HCT116 (cell line): ENCODE data around the gene XKR7. TPM values are rescaled to one million over a fixed set of nuclear protein-coding genes. Genes with fewer than 3 reads are reported as not detected.

Source experiments
- ATAC-seq: fragments of 200-7000 bp; cut with Tn5 transposase; 2 replicates; pipeline ENCODE4 v1.9.1; 2020; ENCODE audit warnings: mild to moderate bottlenecking, moderate library complexity
- Bru-seq: library from RNA; stranded (reverse); fragments of 400-500 nt; gene quantifications from one replicate; lab custom pipeline; 2021; lab: Mats Ljungman, UMichigan
- BruChase-seq, 2 experiments: library from RNA; stranded (reverse); fragments of 400-500 nt; gene quantifications; one replicate each; lab custom pipeline; 2021; lab: Mats Ljungman, UMichigan
- BruUV-seq: library from RNA; stranded (reverse); fragments of 400-500 nt; replicated peaks from 2 replicates; lab custom pipeline; 2021; lab: Mats Ljungman, UMichigan
- CTCF ChIA-PET: fragments of 300-600 bp; sonication (Branson Sonifier 250); formaldehyde crosslinking; loops from one replicate; lab custom pipeline; 2021; ENCODE audit warnings: antibody characterized with exemption; lab: Charles Lee
- POLR2A ChIA-PET: fragments of 300-600, 350-600 bp; sonication (Branson Sonifier 250); formaldehyde crosslinking; loops from one replicate; lab custom pipeline; 2021; ENCODE audit warnings: antibody characterized with exemption; lab: Charles Lee
- RAD21 ChIA-PET, 2 experiments: fragments of 300-600 bp; sonication (Branson Sonifier 250); formaldehyde crosslinking; loops; one replicate each; lab custom pipeline; 2023; ENCODE audit warnings: low total read pairs in 2 of 2; ENCODE audit not compliant: uncharacterized antibody in 2 of 2, unreplicated experiment in 2 of 2, low non-redundant PET in 1 of 2; lab: Charles Lee
- DNase-seq: peaks from one replicate; pipeline ENCODE4 v3.0.0-alpha.2; 2010; ENCODE audit warnings: low read depth, low spot score
- H2AFZ ChIP-seq: fragments of 200-600 bp; shearing (Covaris generic), sonication (generic); 2 replicates; pipeline ENCODE4 v1.6.1; 2017; ENCODE audit warnings: low read depth, mixed run types, mixed read lengths, antibody characterized with exemption, low read length; ENCODE audit not compliant: poor library complexity, severe bottlenecking
- H3K27ac ChIP-seq: 2 replicates; pipeline ENCODE4 v1.5.1; 2012; ENCODE audit warnings: low read depth, low read length
- H3K27me3 ChIP-seq: fragments of 200-600 bp; sonication (generic); 2 replicates; pipeline ENCODE4 v1.6.1; 2016; ENCODE audit warnings: mixed run types, low read length, mixed read lengths; ENCODE audit not compliant: insufficient read depth
- H3K36me3 ChIP-seq, 2 experiments: fragments of 200-500 bp in 1 of 2; fragments of 200-600 bp in 1 of 2; sonication (Bioruptor generic) in 1 of 2; sonication (generic) in 1 of 2; 2 replicates each; pipeline versions ENCODE4 v1.5.1 to v1.6.1; 2014 to 2016; ENCODE audit warnings: low read length in 2 of 2, inconsistent platforms in 1 of 2, mixed read lengths in 1 of 2, mixed run types in 1 of 2; ENCODE audit not compliant: insufficient read depth in 2 of 2, control insufficient read depth in 1 of 2
- H3K4me1 ChIP-seq, 2 experiments: fragments of 200-600 bp in 1 of 2; sonication (generic) in 1 of 2; 2 replicates each; pipeline versions ENCODE4 v1.5.1 to v1.6.1; 2012 to 2017; ENCODE audit warnings: low read length in 2 of 2, inconsistent platforms in 1 of 2, mild to moderate bottlenecking in 1 of 2, mixed read lengths in 1 of 2, mixed run types in 1 of 2, moderate library complexity in 1 of 2; ENCODE audit not compliant: insufficient read depth in 2 of 2, control insufficient read depth in 1 of 2
- H3K4me2 ChIP-seq: fragments of 200-600 bp; sonication (generic); 2 replicates; pipeline ENCODE4 v1.6.1; 2017; ENCODE audit warnings: mixed run types, low read length, mixed read lengths
- H3K4me3 ChIP-seq, 2 experiments: fragments of 200-600 bp in 1 of 2; sonication (generic) in 1 of 2; replicated peaks in 1 of 2; 2 replicates each; pipeline ENCODE4 v1.5.1; 2011 to 2016; ENCODE audit warnings: low read length in 2 of 2, control low read depth in 1 of 2, low read depth in 1 of 2, mild to moderate bottlenecking in 1 of 2, mixed read lengths in 1 of 2, mixed run types in 1 of 2
- H3K79me2 ChIP-seq: fragments of 200-600 bp; sonication (generic); 2 replicates; pipeline ENCODE4 v1.6.1; 2017; ENCODE audit warnings: mild to moderate bottlenecking, mixed run types, low read length, moderate library complexity, mixed read lengths; ENCODE audit not compliant: insufficient read depth
- H3K9ac ChIP-seq: fragments of 200-600 bp; sonication (generic); 2 replicates; pipeline ENCODE4 v1.6.1; 2016; ENCODE audit warnings: low read length, mixed read lengths
- H3K9me2 ChIP-seq: fragments of 200-600 bp; sonication (generic), shearing (Covaris generic); 2 replicates; pipeline ENCODE4 v1.6.1; 2017; ENCODE audit warnings: mixed run types, mild to moderate bottlenecking, moderate library complexity; ENCODE audit not compliant: insufficient read depth
- H3K9me3 ChIP-seq, 2 experiments: fragments of 200-500 bp in 1 of 2; fragments of 200-600 bp in 1 of 2; sonication (Bioruptor generic) in 1 of 2; sonication (generic) in 1 of 2; 2 replicates each; pipeline ENCODE4 v1.6.1; 2014 to 2017; ENCODE audit warnings: low read length in 2 of 2, mixed read lengths in 2 of 2, inconsistent platforms in 1 of 2, low read depth in 1 of 2, mild to moderate bottlenecking in 1 of 2, mixed run types in 1 of 2, moderate library complexity in 1 of 2; ENCODE audit not compliant: control insufficient read depth in 1 of 2, insufficient read depth in 1 of 2
- H4K20me1 ChIP-seq: fragments of 200-600 bp; sonication (generic), shearing (Covaris generic); 2 replicates; pipeline ENCODE4 v1.6.1; 2017; ENCODE audit warnings: mixed run types, mild to moderate bottlenecking, moderate library complexity; ENCODE audit not compliant: insufficient read depth
- EGR1 ChIP-seq: IDR thresholded peaks from 2 replicates; pipeline ENCODE4 v1.6.1; 2012; ENCODE audit warnings: low read depth
- ELF1 ChIP-seq: IDR thresholded peaks from 2 replicates; pipeline ENCODE4 v1.6.1; 2012; ENCODE audit warnings: low read depth, borderline replicate concordance
- EZH2phosphoT487 ChIP-seq: fragments of 200-600 bp; IDR thresholded peaks from 2 replicates; pipeline ENCODE4 v1.6.1; 2018; ENCODE audit warnings: antibody characterized with exemption, borderline replicate concordance
- SIN3A ChIP-seq: IDR thresholded peaks from 2 replicates; pipeline ENCODE4 v1.6.1; 2012; ENCODE audit warnings: low read depth
- SP1 ChIP-seq: IDR thresholded peaks from 2 replicates; pipeline ENCODE4 v1.6.1; 2012; ENCODE audit warnings: low read depth
- SRF ChIP-seq: IDR thresholded peaks from 2 replicates; pipeline ENCODE4 v1.6.1; 2012; ENCODE audit warnings: low read depth
- intact Hi-C: fragments of 100-400 bp; cut with micrococcal nuclease; formaldehyde crosslinking; loops from 2 replicates; pipeline ENCODE4 v1.10.0; 2022
- long read RNA-seq: library from polyadenylated mRNA; unstranded; transcript quantifications from one replicate; pipeline ENCODE4 v2.0.0, GENCODE V29; 2021; ENCODE audit not compliant: unreplicated experiment
- polyA plus RNA-seq: library from polyadenylated mRNA; unstranded; fragments of >200 nt; gene quantifications from 2 replicates; pipeline ENCODE4 v1.2.1, GENCODE V29; 2012; ENCODE audit warnings: missing spikeins
- total RNA-seq: library from RNA; stranded (reverse); gene quantifications from one replicate; pipeline ENCODE4 v1.2.1, GENCODE V29; 2021; ENCODE audit not compliant: unreplicated experiment
- TF ChIP-seq, protein P1 (sequence below): IDR thresholded peaks from 2 replicates; pipeline ENCODE4 v1.6.1; 2012

Gene XKR7, protein sequence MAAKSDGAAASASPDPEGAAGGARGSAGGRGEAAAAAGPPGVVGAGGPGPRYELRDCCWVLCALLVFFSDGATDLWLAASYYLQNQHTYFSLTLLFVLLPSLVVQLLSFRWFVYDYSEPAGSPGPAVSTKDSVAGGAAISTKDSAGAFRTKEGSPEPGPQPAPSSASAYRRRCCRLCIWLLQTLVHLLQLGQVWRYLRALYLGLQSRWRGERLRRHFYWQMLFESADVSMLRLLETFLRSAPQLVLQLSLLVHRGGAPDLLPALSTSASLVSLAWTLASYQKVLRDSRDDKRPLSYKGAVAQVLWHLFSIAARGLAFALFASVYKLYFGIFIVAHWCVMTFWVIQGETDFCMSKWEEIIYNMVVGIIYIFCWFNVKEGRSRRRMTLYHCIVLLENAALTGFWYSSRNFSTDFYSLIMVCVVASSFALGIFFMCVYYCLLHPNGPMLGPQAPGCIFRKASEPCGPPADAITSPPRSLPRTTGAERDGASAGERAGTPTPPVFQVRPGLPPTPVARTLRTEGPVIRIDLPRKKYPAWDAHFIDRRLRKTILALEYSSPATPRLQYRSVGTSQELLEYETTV
- total RNA-seq (not detected), Bru-seq, nascent RNA (percentile 5 among the genes with signal in this experiment), BruChase-seq, experiment 1, labeled RNA remaining after a 6-hour chase (not detected), BruChase-seq, experiment 2, labeled RNA remaining after a 2-hour chase (not detected)
- polyA plus RNA-seq: not detected in 2 replicates
- long read RNA-seq: 0 reads

DNA sequence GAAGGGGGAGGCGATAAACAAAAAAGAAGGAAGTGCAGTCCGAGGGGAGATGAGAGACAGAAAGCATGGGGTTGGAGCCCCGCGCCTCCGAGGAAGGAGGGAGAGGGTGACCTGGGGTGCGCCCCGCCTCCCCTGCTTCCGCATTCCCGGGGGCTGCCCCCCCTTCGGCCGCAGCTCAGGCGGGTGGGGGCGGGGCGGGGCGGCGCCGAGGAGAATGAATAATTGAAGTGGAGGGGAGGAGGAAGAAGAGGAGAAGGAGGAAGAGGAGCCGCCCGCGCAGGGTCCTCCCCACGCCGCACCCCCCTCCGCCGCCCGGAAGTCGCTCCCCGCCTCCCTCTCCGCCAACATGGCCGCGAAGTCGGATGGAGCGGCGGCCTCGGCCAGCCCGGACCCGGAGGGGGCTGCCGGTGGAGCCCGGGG lies at the start of gene XKR7:
Gene XKR7 (plus strand): TSS at position 322 of the 420 bp plus-strand sequence. CDS start 25 bp downstream, at position 347.
- Histone ChIP-seq H3K9me2 (no peaks in the 10 kb centered on the region), H4K20me1 (no peaks in the 10 kb centered on the region), H3K36me3 (no peaks in the 10 kb centered on the region), H3K4me2 (no peak within 1 kb of the TSS), H3K27me3 (peaks cover 83% of the 10 kb centered on the region), H3K4me3 (no peak within 1 kb of the TSS), H3K9me3 (no peaks in the 10 kb centered on the region), H2AFZ (no peak within 1 kb of the TSS), H3K9ac (no peak within 1 kb of the TSS), H3K79me2 (no peaks in the 10 kb centered on the region), H3K4me1 (no peaks in the 10 kb centered on the region), H3K27ac (no peak within 1 kb of the TSS)
- intact Hi-C loops: no loop called here
- ChIA-PET CTCF (no interaction called here), POLR2A (no interaction called here), RAD21 (no interaction called here)
- BruUV-seq: no TSS peak
- TF ChIP-seq SP1 (no peak), EGR1 (no peak), SRF (no peak), SIN3A (no peak), ELF1 (no peak), EZH2phosphoT487 (no peak)
- TF ChIP-seq, protein P1, sequence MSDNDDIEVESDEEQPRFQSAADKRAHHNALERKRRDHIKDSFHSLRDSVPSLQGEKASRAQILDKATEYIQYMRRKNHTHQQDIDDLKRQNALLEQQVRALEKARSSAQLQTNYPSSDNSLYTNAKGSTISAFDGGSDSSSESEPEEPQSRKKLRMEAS: no peak
- no peak for ATAC-seq
- no peak for DNase-seq
